Daoy (cell line): ENCODE data around the gene TNFSF8. TPM values are rescaled to one million over a fixed set of nuclear protein-coding genes. Genes with fewer than 3 reads are reported as not detected.
A peak's percentile ranks its signal among the peaks of the same experiment; 100 is the strongest.

Experiments used
- DNase-seq: peaks from one replicate; pipeline ENCODE4 v3.0.0-alpha.2; 2015; ENCODE audit warnings: low read depth
- total RNA-seq: library from RNA; depleted of rRNA; stranded (reverse); fragments of >200 nt; shearing (Covaris generic); gene quantifications from 2 replicates; pipeline ENCODE4 v1.2.3, GENCODE V29; 2014

Gene TNFSF8
- total RNA-seq, 1 experiment from 2014 or later: not detected

DNA sequence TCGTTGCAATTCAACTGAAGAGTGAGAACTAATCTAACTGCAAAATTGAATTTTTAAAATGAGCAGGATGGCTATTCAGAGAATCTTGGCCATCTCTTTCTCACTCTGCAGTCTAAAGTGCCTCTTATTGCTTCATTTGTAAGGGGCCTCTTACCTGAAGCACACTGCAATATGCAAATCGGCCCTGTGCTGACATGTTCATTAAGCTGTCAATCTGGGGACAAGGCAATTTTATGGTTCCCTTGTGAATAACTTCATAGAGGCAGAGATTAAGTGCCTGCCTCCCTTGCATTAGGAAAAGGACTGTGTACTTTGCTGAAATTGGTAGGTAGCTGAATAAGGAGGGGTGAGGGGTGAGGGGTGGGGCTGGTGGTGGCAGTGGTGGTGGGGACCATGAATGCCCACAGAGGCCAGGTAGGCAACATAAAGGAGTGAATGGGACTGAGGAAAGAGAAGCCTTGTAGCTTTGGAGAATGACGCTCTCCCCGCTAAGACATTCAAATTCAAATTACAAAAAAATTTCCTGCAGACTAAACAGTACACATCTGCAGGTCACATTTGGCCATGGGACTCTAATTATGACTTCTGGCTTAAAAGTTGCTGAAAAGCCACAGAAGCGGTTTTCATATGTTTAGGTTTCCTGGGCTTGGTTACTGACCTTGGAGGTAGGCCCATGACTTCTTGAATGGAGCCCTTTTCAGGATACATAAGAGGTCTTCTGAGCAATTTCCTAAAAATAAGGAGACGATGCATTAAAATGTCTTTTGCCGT is 25.0 kb downstream of the TNFSF8 start:
- no peak for DNase-seq

DNA sequence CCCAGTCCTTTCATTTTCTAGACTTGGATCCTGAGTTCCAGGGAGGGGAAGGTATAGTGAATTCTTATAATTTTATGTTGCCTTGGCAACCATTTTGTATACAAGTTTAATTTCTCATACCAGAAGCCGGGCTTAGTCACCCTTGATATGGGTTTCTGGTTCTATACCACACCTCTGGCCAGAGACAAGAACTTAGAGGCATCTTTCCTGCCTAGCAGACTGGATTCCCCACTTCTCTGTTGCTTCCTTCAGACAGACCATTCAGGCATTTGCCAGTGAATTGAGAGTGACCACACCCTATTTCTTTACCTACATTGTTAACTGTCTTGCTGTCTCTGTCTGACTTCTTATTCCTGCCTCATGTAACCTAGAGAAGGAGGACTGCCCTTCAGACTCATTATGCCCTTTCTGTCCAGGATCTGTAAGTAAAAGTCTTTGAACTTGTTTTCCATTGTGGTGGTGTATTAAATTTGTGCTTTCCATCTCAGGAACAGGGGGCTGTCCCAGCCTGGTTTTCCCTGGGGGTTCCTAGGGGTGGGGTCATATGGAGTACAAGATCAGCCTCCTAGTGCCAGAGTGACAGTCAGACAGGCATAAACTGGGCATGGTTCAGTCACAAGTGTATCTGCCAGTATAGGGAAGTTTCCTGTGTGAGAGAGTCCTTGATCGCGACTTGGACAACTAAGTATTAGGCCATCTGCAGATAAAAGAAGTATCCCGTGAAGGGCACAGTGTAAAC is 27.4 kb downstream of the TNFSF8 start:
- DNase-seq: peak; percentile 59

DNA sequence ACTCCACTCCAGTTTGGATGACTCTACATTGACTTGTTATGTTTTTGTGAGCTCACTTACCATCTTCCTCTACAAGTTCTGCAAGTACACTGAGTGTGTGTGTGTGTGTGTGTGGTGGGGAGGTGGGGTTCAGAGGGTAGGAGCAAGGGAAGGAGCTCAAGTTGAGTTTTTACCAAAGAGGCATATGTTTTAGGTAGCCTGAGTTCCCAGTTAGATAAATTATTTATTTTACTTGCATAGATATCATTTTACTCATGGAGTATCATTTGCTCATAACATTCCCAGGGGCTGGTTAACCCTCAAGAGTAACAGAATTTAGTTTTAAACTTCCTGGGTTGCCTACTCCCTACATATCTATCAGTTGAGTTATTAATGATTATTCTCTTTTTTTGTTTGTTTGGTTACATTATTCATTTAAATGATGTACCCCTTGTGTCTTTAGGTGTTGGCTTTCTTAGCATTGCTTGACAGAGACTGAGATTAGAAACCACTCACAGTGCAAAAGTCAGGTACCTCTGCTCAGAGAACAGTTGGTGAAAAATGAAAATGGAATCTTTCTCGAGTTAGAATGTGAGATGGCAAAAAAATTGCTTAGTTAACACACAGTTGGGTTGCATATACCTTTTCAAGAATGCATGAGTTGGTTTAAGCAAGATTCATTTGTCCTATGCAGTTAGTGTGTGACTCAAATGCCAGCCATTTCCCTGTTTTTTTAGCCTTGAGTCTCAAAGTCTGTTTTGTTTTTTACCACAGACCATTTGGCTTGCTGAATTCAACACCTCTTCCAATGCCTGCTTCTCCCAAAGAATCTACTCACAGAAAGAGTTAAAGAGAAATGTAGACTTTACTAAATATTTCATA is 29.2 kb downstream of the TNFSF8 start:
- peak; percentile 49 for DNase-seq

DNA sequence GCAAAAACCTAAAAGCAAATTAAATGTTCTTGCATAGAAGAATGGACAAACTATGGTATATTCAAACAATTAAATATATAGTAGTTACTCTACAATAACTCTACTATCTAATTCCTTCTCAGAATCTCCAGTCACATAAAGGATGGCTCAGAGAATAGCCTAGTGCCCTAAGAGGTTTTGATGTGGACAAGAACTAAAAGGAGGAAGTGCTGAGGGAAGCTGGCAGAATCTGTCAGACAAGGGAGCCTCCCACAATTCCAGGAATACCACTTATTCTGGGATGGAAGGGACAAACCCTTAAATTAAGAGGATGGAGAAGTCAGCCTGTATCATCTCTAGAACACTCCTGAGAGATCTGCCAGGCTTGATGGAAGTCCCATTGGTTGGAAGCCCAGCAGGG is 30.4 kb downstream of the TNFSF8 start:
- DNase-seq: no peak

DNA sequence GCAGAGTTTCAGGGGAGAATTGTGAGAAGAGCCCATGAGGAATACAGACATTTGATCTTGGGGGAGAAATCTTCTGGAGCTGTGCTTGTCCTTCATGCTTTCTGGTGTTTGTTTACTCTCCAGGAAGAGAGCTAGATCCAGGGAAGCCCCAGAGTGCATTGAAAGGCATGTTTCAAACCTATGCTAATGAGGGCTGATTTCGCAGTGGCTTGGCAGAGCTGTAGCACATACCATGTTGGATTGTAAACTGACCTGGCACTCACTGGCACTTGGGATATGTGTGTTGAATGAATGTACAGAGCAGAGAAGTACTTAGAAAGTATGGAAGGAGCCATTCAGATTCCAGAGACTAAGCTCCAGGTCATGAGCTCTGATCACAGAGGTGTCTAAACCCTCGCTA is 30.9 kb downstream of the TNFSF8 start:
- no peak for DNase-seq

DNA sequence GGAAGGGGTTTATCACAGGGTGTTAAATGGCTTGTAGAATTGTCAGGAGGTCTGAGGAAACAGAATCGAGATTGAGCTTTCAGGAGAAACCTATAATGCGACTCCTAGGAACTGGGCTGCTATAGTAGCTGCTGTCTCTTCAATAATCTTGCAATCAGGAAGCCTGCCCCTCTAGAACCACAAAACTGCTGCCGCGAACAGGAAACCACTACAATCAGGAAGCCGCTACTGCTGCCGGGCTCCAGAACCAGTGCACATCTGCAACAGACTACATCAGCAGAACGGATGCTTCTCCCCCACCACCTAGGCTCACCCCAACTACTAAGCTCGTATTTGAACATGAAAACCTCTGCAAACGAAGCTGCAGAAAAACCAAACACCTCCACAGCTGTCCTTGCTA is 31.6 kb downstream of the TNFSF8 start:
- no peak for DNase-seq

DNA sequence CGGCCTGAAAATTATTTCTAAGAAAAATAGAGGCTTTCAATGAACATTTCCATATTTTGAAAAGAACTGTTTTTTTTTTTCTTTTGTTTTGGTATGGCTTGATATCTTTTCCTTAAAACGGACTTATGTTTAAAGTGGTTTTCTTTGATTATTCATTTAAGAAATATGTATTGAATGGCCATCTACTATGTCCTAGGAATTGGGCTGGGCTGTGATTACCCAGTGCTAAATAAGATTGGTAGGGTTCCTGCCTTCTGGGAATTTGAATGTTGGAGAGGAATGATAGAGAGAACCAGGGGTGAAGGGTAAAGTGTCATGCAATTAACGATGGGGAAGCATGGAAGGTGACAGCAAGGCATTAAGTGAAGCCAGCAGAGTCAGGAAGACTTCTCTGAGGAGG is 33.2 kb downstream of the TNFSF8 start:
- no peak for DNase-seq

DNA sequence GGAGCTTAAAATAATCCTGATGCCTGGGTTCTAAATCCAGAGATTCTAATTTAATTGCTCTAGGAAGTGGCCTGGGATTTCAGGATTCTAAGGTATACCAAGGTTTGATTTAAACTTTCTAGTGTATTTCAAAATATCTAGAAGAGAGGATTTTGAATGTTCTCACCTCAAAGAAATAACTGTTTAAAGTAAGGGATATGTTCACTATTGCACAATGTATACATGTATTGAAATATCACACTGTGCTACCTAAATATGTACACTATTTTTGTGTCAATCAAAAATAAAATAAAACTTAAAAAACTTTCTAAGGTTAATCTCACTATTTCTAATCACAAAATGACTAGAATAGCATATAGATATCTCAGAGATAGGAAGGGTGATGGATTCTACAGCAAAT is 34.0 kb downstream of the TNFSF8 start:
- no peak for DNase-seq

DNA sequence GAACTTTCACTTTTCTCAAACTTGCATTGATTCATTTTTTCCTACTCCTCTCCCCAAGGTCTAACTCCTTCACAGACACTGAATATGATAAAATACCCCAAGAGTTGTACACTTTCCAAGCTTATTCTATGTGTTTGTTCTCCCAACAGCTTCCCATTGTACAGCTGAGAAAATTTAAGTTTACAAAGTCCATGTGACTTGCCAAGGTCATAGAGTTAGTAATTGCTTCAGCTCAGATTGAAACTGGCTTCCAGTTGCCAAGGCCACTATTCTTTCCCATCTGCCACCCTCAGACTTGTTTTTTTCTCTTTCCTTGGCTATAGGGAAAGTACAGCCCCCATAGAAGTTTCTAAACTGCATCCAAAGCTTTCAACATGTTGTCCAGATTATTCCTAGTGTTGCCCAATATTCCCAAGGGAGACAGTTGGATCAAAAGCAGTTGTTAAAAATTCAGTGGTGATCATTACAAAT is 34.8 kb downstream of the TNFSF8 start:
- no peak for DNase-seq

DNA sequence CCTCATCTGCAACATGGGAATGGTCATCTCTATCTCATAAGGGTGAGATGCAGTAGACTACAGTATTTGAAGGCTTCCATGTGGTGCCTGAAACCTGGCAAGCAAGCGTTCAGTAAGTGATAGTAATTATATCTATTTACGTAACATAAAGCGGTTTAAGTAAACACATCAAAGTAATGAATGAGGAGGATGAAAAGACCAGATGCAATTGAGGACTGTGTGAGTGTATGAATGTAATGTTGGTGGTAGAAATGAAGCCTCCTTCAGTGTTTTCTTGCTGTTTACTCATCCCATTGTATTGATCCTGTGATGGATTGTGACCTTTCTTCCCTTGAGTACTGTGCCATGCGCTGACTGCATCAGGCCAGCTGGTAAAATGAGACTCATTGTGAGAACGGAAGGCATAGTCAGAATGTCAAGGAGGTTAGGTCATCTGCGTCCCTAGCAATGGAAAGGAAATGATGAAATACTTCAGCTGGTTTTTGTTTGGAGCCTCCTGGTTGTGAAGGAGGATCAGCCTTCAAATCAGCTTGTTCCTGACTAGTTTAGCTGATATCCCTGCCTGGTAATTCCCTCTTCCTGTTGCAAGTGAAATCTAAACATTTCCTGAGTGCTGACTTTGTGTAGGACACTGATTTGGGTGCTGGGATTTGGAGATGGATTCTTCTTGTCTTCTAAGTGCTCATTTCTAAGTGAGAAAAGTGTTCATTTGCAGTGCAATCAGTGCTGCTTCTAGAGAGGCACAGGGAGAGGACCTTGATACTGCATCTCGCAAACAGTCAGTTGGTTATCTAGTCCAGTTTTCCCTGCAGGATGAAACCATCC is 35.6 kb downstream of the TNFSF8 start:
- DNase-seq: peak; percentile 95

DNA sequence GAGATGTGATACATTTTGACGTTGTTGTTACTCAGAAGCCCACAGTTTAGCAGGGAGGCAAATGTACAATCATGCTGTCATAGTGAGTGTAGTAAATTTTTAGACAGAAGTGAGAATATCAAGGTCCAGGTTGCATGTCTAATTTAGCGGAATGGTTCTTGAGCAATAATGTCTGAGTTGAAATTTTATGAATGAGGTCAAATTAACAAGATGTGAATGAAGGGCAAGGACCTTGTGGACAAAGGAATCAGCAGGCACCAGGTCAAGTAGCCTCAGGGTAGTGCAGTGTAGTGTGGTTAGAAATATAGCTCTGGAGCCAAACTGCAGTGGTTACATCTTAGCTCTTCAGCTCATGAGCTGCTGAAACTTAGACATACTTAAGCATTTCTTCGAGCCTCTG is 36.2 kb downstream of the TNFSF8 start:
- DNase-seq: no peak

DNA sequence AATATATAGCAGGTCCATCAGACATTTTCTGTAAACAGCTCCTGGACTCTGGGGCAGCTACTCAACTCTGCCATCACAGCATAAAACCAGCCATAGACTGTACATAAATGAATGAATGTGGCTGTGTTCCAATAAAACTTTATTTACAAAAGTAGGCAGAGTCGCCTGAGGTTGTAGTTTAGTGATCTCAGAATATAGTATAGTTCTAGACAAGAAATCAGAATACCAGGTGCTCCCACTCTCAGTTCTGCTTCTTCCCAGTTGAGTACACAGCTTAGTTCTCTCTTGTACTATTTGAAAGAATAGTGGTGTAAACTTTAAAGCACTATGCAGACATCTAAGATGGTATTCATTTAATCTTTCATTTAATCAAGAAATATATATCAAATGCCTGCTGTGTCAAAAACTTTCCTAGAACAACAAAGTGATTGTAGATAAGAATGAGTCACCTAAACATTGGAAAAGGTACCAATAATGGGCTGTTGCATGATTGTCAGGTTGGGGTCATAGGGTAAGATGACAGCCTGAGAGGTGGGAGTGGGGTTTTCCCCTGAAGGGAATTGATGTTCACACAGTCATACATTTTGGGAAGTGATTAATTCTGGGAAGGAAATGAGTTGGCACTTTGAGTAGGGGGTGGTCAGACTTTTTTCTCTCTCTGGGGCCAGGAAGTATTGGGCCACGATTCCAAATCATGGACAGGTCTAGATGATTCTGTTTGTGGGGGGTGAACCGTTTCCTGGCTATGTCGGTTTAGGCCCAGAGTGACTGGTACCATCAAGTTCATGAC is 37.0 kb downstream of the TNFSF8 start:
- peak; percentile 74 for DNase-seq

DNA sequence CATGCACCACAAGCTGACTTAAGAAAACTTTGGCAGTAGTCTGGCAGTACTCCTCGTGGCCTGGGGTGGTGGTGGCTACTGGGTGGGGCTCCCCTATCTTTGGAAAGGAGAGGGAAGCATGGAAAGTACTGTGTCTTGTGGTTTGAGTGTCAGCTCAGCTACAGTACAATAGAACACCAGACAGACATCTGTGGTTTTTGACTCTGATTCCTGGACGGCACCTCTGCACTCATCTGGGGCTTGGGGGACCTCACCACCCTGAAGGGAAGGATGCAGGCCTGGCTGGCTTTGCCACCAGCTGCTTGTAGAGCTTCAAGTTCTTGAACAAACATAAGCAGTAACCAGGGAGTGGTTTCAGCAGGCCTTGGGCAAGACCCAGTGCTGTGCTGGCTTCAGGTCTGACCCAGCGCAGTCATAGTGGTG is 40.6 kb downstream of the TNFSF8 start:
- no peak for DNase-seq

DNA sequence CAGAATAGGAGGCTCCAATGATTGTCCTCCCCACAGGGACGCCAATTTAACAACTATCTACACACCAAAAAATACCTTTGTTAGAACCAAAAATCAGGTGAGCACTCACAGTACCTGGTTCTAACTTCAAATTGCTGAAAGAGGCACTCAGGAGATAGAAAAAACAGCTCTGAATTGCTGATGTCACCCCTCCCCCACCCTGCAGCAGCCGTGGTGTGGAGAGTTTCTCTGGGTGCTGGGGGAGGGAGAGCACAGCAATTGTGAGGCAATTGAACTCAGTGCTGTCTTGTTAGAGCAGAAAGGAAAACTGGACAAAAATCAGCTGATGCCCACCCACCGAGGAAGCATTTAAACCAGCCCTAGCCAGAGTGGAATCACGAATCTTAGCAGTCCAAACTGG is 41.8 kb downstream of the TNFSF8 start:
- DNase-seq: no peak

DNA sequence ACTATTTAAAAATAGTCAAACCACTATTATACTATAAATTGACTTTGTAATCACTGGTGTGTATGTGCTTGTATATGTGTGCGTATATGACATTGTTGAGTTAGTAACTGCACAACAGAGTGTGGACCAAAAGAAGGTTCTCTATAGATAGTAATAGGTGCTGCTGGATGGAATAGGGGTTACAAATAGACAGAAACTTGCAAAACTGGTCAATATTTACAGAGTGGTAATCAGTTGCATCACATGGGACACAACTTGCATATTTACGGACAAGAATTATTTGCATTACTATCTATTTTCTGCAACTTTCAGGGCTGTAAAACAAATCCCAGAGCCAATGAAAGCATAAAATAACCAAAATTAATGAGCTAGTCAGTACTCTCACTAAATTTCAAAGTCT is 42.4 kb downstream of the TNFSF8 start:
- no peak for DNase-seq

DNA sequence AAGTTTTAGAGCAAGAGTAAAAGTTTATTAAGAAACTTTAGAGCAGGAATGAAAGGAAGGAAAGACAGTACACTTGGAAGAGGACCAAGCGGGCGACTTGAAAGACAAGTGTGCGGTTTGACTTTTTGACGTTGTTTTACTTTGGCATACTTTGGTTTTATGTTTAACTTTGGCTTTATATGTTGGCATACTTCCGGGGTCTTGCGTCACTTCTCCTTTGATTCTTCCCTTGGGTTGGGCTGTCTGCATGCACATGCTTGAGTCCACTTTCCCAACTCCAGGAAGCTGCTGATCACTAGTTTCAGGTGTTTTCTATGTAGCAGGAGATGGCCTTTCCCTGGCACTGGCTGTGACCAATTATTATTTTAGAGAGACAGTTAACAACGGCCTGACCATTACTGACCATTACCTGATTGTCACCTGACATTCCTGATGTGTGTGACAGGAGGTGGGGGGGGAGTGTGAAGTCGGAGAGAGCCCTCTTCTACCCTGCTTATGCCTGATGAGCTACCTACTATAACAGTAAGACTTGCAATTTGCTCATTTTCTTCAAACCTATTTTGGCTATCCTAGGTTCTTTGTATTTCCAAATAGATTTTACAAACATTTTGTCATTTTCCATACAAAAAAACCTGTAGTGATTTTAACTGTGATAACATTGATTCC is 45.5 kb downstream of the TNFSF8 start:
- no peak for DNase-seq

DNA sequence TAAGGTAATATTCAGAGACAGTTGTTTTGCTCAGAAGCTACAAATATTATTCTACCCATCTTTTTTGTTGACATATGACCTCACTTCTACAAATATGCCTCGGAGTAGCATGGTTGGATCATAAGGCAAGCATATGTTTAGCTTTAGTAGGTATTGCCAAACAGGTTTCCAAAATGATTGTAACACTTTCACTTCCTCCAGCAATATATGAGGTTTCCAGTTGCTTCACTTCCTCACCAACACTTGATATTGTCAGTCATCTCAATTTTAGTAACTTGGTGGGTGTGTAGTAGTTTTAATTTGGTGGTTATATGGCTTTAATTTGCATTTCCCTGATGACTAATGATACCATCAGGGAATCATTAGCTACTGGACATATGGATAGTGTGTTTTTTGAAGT is 46.7 kb downstream of the TNFSF8 start:
- no peak for DNase-seq

DNA sequence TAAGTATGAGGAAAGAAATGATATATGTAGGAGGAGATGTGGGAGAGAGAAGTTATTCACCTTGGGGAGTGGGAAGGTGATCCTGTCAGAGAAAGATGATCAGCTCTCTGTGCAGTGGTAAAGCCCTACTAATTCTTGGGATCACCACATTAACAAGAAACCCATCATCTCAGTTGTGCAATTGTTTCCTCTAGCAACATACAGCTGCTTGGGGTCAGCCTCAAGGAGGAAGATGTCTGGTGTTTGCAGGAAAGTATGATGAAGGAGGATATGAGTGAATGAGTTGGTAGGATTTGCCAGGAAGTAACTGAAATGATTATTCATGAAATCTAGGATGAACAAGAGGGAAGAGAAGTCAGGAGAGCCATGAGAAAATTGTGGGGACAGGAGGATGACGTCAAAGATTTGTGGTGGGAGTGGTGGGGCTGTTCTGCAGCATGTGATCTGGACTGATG is 50.1 kb downstream of the TNFSF8 start:
- DNase-seq: no peak

DNA sequence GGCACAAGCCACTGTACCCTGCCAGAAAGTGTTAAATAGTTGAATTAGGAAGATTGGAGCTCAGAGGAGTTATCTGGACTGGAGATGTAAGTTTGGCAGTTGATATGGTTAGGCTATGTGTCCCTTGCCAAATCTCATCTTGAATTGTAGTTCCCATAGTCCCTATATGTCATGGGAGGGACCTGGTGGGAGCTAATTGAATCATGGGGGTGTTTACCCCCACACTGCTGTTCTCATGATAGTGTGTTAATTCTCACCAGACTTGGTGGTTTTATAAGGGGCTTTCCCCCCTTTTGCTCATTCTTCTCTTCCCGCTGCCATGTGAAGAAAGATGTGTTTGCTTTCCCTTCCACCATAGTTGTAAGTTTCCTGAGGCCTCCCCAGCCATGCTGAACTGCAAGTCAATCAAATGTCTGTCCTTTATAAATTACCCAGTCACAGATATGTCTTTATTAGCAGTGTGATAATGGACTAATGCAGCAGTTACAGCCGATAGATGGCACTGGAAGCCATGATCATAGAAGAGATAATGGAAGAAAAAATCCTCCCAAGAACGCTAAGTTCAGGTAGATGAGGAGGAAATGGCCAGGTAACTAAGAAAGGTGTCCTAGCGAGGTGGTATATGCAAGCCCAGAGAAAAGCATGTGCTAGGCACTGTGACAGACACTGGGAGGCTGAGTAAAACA is 51.4 kb downstream of the TNFSF8 start:
- no peak for DNase-seq
